BLaER1 treated with 17β-estradiol and CSF1 and Interleukin-3, amounts not matched to agents 10 nM and 100 nM (cell line): ENCODE results near the gene ERI3.

Source experiments
- H3K27ac ChIP-seq, 11 experiments: shearing (Covaris generic); formaldehyde crosslinking; 2 replicates each; pipeline ENCODE4 v1.8.1; 2022
- H3K27me3 ChIP-seq, 11 experiments: shearing (Covaris generic); formaldehyde crosslinking; 2 replicates each; pipeline ENCODE4 v1.8.1; 2022
- H3K36me3 ChIP-seq, 11 experiments: shearing (Covaris generic); formaldehyde crosslinking; 2 replicates each; pipeline ENCODE4 v1.8.1; 2022
- H3K4me1 ChIP-seq, 10 experiments: shearing (Covaris generic); formaldehyde crosslinking; 2 replicates each; pipeline ENCODE4 v1.8.1; 2022
- H3K4me2 ChIP-seq, 11 experiments: shearing (Covaris generic); formaldehyde crosslinking; 2 replicates each; pipeline ENCODE4 v1.8.1; 2022
- H3K4me3 ChIP-seq, 10 experiments: shearing (Covaris generic); formaldehyde crosslinking; 2 replicates each; pipeline ENCODE4 v1.8.1; 2022
- H3K9ac ChIP-seq, 11 experiments: shearing (Covaris generic); formaldehyde crosslinking; 2 replicates each; pipeline ENCODE4 v1.8.1; 2022
- H3K9me3 ChIP-seq, 11 experiments: shearing (Covaris generic); formaldehyde crosslinking; replicated peaks in 1 of 11; 2 replicates each; pipeline ENCODE4 v1.8.1; 2022
- H4K20me1 ChIP-seq, 11 experiments: shearing (Covaris generic); formaldehyde crosslinking; 2 replicates each; pipeline ENCODE4 v1.8.1; 2022
- Cebpa-rat ChIP-seq, 11 experiments: shearing (Covaris generic); IDR thresholded peaks; 2 replicates each; pipeline ENCODE4 v1.8.1; 2022

ERI3 gene

GRCh38 chr1:44288883-44289282 lies 66.2 kb downstream of the ERI3 start:
- H3K27ac ChIP-seq: no peak overlapping the region
- H3K27me3 ChIP-seq: no peaks in the 10 kb centered on the region
- no peaks in the 10 kb centered on the region for H3K9me3 ChIP-seq
- peaks cover 0 to 8% (median 0%) of the 10 kb centered on the region in 11 experiments; a peak in 4 of 22 replicates for H4K20me1 ChIP-seq
- TF ChIP-seq Cebpa-rat (IDR thresholded peaks at IDR 0.05): no peak
- H3K4me1 ChIP-seq: peaks cover 0 to 18% (median 14%) of the 10 kb centered on the region in 10 experiments; a peak in 12 of 20 replicates
- no peak overlapping the region for H3K9ac ChIP-seq
- H3K36me3 ChIP-seq: peaks cover 63 to 99% (median 88%) of the 10 kb centered on the region in 11 experiments
- H3K4me2 ChIP-seq: no peak overlapping the region
- no peak overlapping the region for H3K4me3 ChIP-seq

- Histone ChIP-seq H3K27me3 (no peaks in the 10 kb centered on the region), H4K20me1 (peaks cover 0 to 5% (median 0%) of the 10 kb centered on the region in 11 experiments; a peak in 3 of 22 replicates), H3K9ac (no peak overlapping the region), H3K36me3 (peaks cover 55 to 89% (median 77%) of the 10 kb centered on the region in 11 experiments), H3K4me2 (no peak overlapping the region), H3K4me1 (peaks cover 0 to 17% (median 0%) of the 10 kb centered on the region in 10 experiments; a peak in 7 of 20 replicates), H3K27ac (no peak overlapping the region), H3K9me3 (no peaks in the 10 kb centered on the region), H3K4me3 (no peak overlapping the region)
- no peak for TF ChIP-seq Cebpa-rat (IDR thresholded peaks at IDR 0.05)
Observed at GRCh38 chr1:44284184-44284583, 70.9 kb downstream of the ERI3 start.

DNA sequence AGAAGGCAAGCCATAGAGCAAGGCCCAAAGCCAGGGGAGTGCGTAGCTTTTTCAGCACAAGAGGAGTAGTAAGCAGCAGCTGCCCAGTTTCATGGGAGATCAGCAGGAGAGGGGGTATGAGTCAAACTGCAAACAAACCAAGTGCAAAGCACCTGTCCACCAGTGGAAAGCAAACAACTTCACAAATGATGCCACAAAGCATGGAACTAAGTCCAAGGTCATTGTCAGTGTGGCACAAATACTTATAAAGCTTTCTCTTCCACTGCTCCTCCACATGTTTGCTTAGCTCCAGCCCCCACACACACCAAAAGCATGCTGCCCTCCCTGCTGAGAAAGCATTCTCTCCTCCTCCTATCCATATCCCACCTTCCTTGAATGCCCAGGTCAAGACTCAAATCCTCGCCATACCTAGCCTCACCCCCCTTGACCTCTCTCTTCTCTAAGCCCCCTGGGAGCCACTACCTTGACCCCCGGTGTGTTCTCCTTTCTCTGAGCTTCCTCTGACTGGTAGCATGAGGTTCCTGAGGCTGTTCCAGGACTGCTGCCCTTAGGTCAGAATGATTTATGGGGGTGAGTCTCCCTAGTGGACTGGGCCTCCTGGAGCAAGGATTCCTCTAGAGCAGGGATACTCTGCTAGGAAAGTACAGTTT lies 71.4 kb downstream of the ERI3 start:
- no peak for TF ChIP-seq Cebpa-rat (IDR thresholded peaks at IDR 0.05)
- Histone ChIP-seq H3K27ac (no peak overlapping the region), H3K9ac (no peak overlapping the region)

GRCh38 chr1:44282704-44283426 lies 72.2 kb downstream of the ERI3 start:
- peaks cover 0 to 5% (median 0%) of the 10 kb centered on the region in 11 experiments; a peak in 3 of 22 replicates for H4K20me1 ChIP-seq
- no peaks in the 10 kb centered on the region for H3K9me3 ChIP-seq
- no peak for TF ChIP-seq Cebpa-rat (IDR thresholded peaks at IDR 0.05)
- no peak overlapping the region for H3K4me3 ChIP-seq
- H3K27ac ChIP-seq: peak overlapping the region in 1 of 11 experiments; percentile 43; a peak in 2 of 22 replicates
- no peak overlapping the region for H3K9ac ChIP-seq
- H3K27me3 ChIP-seq: no peaks in the 10 kb centered on the region
- H3K4me1 ChIP-seq: peaks cover 0 to 17% (median 2%) of the 10 kb centered on the region in 10 experiments; a peak in 8 of 20 replicates
- H3K36me3 ChIP-seq: peaks cover 42 to 79% (median 64%) of the 10 kb centered on the region in 11 experiments
- peak overlapping the region in 3 of 11 experiments; percentile 3 to 60 (median 50); a peak in 5 of 22 replicates for H3K4me2 ChIP-seq

More for the DNA sequence above, 71.4 kb downstream of the ERI3 start:
- Histone ChIP-seq H3K4me1 (peaks cover 0 to 17% (median 0%) of the 10 kb centered on the region in 10 experiments; a peak in 7 of 20 replicates), H4K20me1 (peaks cover 0 to 5% (median 0%) of the 10 kb centered on the region in 11 experiments; a peak in 3 of 22 replicates), H3K4me2 (no peak overlapping the region), H3K27me3 (no peaks in the 10 kb centered on the region), H3K4me3 (no peak overlapping the region), H3K36me3 (peaks cover 50 to 84% (median 72%) of the 10 kb centered on the region in 11 experiments), H3K9me3 (no peaks in the 10 kb centered on the region)

- Histone ChIP-seq H3K4me3 (no peak overlapping the region), H3K9me3 (no peaks in the 10 kb centered on the region), H3K27ac (peak overlapping the region in 1 of 11 experiments; percentile 43; a peak in 2 of 22 replicates), H3K27me3 (no peaks in the 10 kb centered on the region), H3K36me3 (peaks cover 37 to 75% (median 56%) of the 10 kb centered on the region in 11 experiments), H3K4me1 (peaks cover 5 to 23% (median 9%) of the 10 kb centered on the region in 10 experiments), H4K20me1 (peaks cover 0 to 5% (median 0%) of the 10 kb centered on the region in 11 experiments; a peak in 3 of 22 replicates), H3K9ac (no peak overlapping the region), H3K4me2 (peak overlapping the region in 3 of 11 experiments; percentile 3 to 60 (median 50); a peak in 5 of 22 replicates)
- TF ChIP-seq Cebpa-rat (IDR thresholded peaks at IDR 0.05): no peak
Observed at GRCh38 chr1:44281962-44282703, 72.9 kb downstream of the ERI3 start.

- H3K27me3 ChIP-seq: no peaks in the 10 kb centered on the region
- peaks cover 0 to 4% (median 0%) of the 10 kb centered on the region in 11 experiments; a peak in 2 of 22 replicates for H4K20me1 ChIP-seq
- H3K4me3 ChIP-seq: no peak overlapping the region
- TF ChIP-seq Cebpa-rat (IDR thresholded peaks at IDR 0.05): no peak
- H3K4me2 ChIP-seq: peak overlapping the region; percentile 61 to 86 (median 77)
- H3K9ac ChIP-seq: no peak overlapping the region
- H3K9me3 ChIP-seq: no peaks in the 10 kb centered on the region; a peak in 1 of 22 replicates
- peaks cover 38 to 50% (median 44%) of the 10 kb centered on the region in 10 experiments for H3K4me1 ChIP-seq
- H3K36me3 ChIP-seq: peaks cover 0 to 43% (median 18%) of the 10 kb centered on the region in 11 experiments; a peak in 14 of 22 replicates
- peak overlapping the region in 7 of 11 experiments; percentile 1 to 81 (median 58); a peak in 11 of 22 replicates for H3K27ac ChIP-seq
Observed at GRCh38 chr1:44276901-44277300, 78.2 kb downstream of the ERI3 start.

- Histone ChIP-seq H3K9ac (peak overlapping the region in 8 of 11 experiments; percentile 11 to 71 (median 52); a peak in 14 of 22 replicates), H3K27ac (peak overlapping the region in 9 of 11 experiments; percentile 36 to 81 (median 63); a peak in 17 of 22 replicates), H3K4me2 (peak overlapping the region; percentile 61 to 86 (median 77)), H3K27me3 (no peaks in the 10 kb centered on the region), H3K9me3 (no peaks in the 10 kb centered on the region; a peak in 1 of 22 replicates), H3K36me3 (peaks cover 0 to 42% (median 18%) of the 10 kb centered on the region in 11 experiments; a peak in 12 of 22 replicates), H4K20me1 (peaks cover 0 to 5% (median 0%) of the 10 kb centered on the region in 11 experiments; a peak in 2 of 22 replicates), H3K4me1 (peaks cover 38 to 50% (median 44%) of the 10 kb centered on the region in 10 experiments), H3K4me3 (peak overlapping the region in 1 of 10 experiments; percentile 20; a peak in 2 of 20 replicates)
- no peak for TF ChIP-seq Cebpa-rat (IDR thresholded peaks at IDR 0.05)
Observed at GRCh38 chr1:44275991-44276405, 79.1 kb downstream of the ERI3 start.
